LNCaP clone FGC (cell line): ENCODE data around the gene CDCA7.
"Not testable (repeated sequence)": the region's sequence is repeated elsewhere in the genome, so short reads cannot be mapped to it uniquely, and the experiment has no call there.

Source experiments
- DNase-seq: peaks from one replicate; pipeline ENCODE4 v3.0.0-alpha.2; 2011; ENCODE audit warnings: low read depth
- H3K4me3 ChIP-seq: 2 replicates; pipeline ENCODE4 v1.5.1; 2011; ENCODE audit warnings: mild to moderate bottlenecking, low read depth, low read length, control low read depth
- TF ChIP-seq, protein P1 (sequence below): IDR thresholded peaks from 2 replicates; pipeline ENCODE4 v1.5.1; 2012; ENCODE audit warnings: mild to moderate bottlenecking; ENCODE audit not compliant: control insufficient read depth, insufficient read depth; ENCODE audit errors: extremely low read depth

Gene CDCA7

DNA sequence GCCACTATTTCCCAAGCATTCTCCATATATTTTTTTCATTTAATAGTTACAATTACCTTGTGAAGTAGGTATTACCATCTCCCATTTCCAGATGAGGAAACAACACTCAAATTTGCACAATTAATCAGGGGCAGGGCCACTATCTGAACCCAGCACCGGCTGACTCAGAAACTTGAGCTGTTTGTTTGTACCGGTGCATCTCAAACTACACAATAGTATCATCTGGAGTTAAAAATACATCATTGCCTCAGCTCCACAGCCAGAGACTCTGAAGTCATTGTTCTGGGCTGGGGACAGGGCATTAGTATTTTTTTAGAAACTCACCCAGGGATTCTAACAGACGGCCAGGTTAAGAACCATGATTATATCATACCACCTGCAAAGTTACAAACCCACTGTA is 55.9 kb downstream of the CDCA7 start:
- H3K4me3 ChIP-seq = no peak overlapping the region
- no peak for DNase-seq
- TF ChIP-seq, protein P1, sequence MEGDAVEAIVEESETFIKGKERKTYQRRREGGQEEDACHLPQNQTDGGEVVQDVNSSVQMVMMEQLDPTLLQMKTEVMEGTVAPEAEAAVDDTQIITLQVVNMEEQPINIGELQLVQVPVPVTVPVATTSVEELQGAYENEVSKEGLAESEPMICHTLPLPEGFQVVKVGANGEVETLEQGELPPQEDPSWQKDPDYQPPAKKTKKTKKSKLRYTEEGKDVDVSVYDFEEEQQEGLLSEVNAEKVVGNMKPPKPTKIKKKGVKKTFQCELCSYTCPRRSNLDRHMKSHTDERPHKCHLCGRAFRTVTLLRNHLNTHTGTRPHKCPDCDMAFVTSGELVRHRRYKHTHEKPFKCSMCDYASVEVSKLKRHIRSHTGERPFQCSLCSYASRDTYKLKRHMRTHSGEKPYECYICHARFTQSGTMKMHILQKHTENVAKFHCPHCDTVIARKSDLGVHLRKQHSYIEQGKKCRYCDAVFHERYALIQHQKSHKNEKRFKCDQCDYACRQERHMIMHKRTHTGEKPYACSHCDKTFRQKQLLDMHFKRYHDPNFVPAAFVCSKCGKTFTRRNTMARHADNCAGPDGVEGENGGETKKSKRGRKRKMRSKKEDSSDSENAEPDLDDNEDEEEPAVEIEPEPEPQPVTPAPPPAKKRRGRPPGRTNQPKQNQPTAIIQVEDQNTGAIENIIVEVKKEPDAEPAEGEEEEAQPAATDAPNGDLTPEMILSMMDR = no peak

DNA sequence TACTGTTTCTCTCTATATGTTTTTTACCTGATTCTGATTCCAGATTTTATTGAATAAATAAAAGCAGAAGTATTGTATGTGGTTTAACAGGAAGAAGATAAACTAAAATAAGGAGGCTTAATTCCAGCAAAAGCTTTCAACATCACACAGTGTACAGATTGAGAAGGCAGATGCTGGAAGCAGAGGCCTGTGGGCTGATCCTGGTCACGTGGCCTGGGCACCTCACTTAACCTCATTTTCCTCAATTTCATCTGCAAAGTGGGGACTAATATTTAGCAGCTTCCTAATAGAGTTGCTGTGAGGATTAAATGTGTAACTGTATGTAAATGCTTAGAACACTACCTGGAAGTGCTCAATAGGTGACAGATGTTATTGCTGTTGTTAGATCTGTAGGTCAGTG is 58.0 kb downstream of the CDCA7 start:
- H3K4me3 ChIP-seq = no peak overlapping the region
- DNase-seq = no peak
- TF ChIP-seq, protein P1 = no peak

DNA sequence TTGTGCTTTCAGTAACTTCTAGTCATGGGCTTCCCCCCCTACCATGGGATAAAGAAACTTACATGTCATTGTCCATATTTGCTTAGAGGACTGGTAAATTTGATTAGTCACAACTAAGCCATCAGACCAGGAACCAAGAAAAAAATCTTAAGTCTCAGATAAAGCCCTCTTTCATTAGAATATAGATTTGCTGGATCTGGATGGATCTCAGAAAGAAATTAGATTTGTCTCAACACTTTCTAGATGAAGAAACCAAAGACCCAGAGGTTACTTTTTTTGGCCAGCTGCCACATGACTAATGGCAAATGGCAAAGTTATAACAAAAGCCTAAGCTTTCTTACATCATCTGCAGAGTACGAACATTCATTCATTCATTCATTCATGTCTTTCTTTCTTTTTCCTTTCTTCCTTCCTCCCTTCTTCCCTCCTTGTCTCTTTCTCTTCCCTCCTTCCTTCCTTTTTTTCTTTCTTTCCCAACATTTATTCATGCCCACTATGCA is 60.2 kb downstream of the CDCA7 start:
- H3K4me3 ChIP-seq = no peak overlapping the region
- no peak for DNase-seq
- TF ChIP-seq, protein P1 = no peak

DNA sequence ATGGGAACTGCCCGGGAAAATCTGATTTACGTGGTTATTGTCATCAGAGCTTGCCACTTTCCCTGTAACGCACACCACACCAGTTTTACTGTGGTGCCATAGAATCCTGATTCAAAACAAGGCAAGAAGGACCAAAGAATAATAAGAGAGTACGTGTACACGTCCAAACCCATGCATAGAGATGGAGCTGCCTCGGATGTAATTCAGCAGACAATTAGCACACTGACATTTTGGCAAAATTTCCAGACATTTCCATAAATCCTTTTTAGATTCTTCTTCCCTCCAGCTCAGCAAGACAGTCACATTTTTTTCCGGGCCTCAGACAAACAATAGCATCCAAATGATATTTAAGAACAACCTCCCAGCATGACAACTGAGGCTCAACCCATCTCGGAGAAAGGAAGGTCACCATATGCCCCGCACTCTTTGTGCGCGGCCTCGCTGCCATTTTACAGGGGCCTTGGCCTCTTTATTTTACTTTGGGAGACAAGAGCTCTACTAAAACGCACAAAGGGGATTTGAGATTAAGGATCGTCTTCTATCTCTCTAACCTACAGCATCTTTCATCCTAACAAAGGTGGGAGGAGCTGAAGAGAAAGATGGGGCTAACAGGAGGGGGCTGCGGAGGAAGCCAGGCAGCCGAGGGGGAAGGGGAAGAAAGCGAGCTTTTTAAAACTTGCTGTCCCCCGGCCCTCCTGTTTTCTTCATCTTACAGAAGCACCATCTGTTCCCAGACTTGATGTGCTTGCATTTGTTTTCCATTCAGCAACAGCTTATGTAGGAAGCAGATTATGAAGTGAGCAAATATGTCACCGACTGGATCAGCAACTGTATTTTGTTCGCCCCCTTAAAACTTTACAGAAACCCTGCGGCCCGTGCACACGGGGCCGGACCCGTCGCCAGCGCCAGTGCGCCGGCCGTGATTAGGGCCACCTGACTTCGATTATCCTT is 61.0 kb downstream of the CDCA7 start:
- DNase-seq = no peak
- TF ChIP-seq, protein P1 = no peak
- no peak overlapping the region for H3K4me3 ChIP-seq

DNA sequence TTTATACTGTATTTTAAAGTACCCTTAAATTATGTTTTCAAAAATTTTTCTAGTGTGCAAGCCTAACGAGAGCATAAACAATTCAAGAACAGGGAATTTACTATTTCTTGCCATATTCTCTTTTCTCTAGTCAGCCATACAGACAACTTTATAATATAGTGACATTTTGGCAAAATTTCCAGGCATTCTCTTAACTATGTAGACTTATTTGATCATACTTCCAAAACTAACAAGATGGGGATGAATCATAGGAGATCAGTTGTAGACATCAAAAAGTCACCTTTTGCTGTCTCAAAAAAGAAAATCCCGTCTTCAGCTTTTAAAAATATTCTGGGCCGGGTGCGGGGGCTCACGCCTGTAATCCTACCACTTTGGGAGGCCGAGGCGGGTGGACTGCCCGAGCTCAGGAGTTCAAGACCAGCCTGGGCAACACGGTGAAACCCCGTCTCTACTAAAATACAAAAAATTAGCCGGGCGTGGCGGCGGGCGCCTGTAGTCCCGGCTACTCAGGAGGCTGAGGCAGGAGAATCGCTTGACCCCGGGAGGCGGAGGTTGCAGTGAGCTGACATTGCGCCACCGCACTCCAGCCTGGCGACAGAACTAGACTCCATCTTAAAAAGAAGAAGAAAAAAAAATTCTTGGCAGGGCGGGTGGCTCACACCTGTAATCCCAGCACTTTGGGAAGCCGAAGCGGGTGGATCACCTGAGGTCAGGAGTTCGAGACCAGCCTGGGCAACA is 61.9 kb downstream of the CDCA7 start:
- DNase-seq, H3K4me3 ChIP-seq: not testable (repeated sequence)

DNA sequence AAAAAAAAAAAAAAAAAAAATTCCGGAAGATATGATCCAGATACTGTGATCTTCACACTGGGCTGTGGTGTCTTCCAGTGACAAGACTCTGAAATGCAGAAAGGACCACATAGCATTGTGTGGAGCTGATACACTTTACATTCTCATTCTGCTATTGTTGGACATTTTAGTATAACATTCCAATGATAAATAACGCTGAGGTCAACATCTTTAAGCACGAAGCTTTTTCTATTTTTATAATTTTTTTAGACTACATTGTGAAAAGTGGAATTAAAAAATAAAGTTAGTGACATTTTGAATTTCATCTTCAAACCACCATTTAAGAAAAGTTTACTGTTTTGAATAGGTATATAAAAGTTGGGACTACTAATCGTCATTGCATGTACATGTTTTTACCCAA is 62.7 kb downstream of the CDCA7 start:
- DNase-seq = no peak
- H3K4me3 ChIP-seq = no peak overlapping the region
- TF ChIP-seq, protein P1 = no peak

DNA sequence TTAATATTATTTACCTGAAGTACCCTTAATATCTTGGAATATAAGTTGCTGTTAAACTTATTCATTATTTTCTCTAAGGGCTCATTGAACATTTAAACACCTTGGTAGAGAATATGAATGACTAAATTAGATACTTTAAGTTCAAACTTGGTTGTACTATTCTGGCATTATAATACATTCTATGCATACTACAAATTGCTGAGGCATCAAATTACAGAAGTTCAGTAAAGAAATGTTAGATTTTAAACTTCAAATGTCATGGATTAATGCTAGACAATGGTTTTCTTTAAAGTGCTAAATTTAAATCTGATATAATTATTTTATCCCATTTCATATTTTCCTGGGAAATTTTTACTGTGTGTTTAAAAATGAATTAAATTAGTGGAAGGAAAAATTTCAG is 63.1 kb downstream of the CDCA7 start:
- H3K4me3 ChIP-seq = no peak overlapping the region
- DNase-seq = no peak
- TF ChIP-seq, protein P1 = no peak
